A673 (cell line): Measurements from ENCODE around the gene IFT74.

ENCODE experiments used
- CTCF ChIP-seq: fragments of 300-800, 200-600 bp; sonication (generic); conservative IDR thresholded peaks from 2 replicates; pipeline ENCODE4 v1.5.1; 2017; ENCODE audit warnings: low read depth, mild to moderate bottlenecking, antibody characterized with exemption, low read length, moderate library complexity, mixed read lengths
- EZH2 ChIP-seq: fragments of 200-600 bp; sonication (generic); IDR thresholded peaks from 2 replicates; pipeline ENCODE4 v1.6.1; 2017; ENCODE audit warnings: borderline replicate concordance, low read depth, mild to moderate bottlenecking, mixed read lengths, antibody characterized with exemption, low read length; ENCODE audit not compliant: poor library complexity, severe bottlenecking

- TF ChIP-seq CTCF (no peak), EZH2 (no peak)
Observed at GRCh38 chr9:26951794-26952193, 4.4 kb upstream of the IFT74 start.
